T-helper 1 cell treated with Interleukin-12 subunit alpha and Interleukin-12 subunit beta and Interleukin-4 antibody, amounts not matched to agents 30 μg/mL and 1 μg/mL, for 36 hours (primary cell): ENCODE measurements around the gene SUV39H2.
"Not testable (repeated sequence)": the region's sequence is repeated elsewhere in the genome, so short reads cannot be mapped to it uniquely, and the experiment has no call there.

Experiments
- H3K27ac Mint-ChIP-seq: one replicate; pipeline ENCODE4 v1.8.0; 2021; ENCODE audit warnings: mild to moderate bottlenecking, mixed read lengths
- H3K27me3 Mint-ChIP-seq: one replicate; pipeline ENCODE4 v1.8.0; 2021; ENCODE audit warnings: low read depth, mixed read lengths
- H3K36me3 Mint-ChIP-seq: one replicate; pipeline ENCODE4 v1.8.0; 2021; ENCODE audit warnings: low read depth, mixed read lengths
- H3K4me1 Mint-ChIP-seq: one replicate; pipeline ENCODE4 v1.8.0; 2021; ENCODE audit warnings: low read depth, mixed read lengths
- H3K4me3 Mint-ChIP-seq: one replicate; pipeline ENCODE4 v1.8.0; 2021; ENCODE audit warnings: mild to moderate bottlenecking, moderate library complexity, mixed read lengths
- H3K9me3 Mint-ChIP-seq: one replicate; pipeline ENCODE4 v1.8.0; 2021; ENCODE audit warnings: mixed read lengths

The SUV39H2 gene

DNA sequence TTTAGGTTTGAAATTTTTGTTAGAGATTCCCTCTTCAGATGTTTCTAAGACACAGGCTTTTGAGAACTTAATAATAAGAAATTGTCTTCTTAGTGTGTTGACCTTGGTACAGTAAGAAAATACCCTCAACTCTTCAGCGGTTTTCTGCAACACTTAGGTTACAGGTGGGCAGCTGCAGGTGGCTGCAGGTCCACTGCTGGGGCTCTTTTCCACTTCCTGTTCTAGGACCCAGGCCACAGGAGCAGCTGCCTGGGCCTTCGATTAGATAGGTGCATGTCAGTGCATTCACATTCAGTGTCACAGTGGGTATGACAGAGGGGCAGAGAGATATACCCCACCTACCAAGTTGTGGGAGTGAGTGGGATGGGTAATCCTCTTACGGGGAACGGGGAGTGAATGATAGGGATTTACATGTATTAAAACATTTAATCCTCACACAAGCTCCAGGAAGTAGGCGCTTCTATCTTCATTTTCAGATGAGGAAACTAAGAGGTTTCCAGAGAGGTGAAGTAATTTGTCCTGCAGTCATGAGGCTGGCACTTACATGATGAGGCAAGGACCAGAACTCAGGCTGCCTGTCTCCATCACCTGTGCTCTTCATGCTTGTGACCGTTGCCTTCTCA is 20.2 kb upstream of the SUV39H2 start:
- H3K27ac Mint-ChIP-seq, result no peak overlapping the region
- H3K36me3 Mint-ChIP-seq, result peaks cover 30% of the 10 kb centered on the region
- no peak overlapping the region for H3K4me3 Mint-ChIP-seq
- H3K27me3 Mint-ChIP-seq, result no peaks in the 10 kb centered on the region
- peaks cover 3% of the 10 kb centered on the region for H3K4me1 Mint-ChIP-seq
- H3K9me3 Mint-ChIP-seq, result no peaks in the 10 kb centered on the region

DNA sequence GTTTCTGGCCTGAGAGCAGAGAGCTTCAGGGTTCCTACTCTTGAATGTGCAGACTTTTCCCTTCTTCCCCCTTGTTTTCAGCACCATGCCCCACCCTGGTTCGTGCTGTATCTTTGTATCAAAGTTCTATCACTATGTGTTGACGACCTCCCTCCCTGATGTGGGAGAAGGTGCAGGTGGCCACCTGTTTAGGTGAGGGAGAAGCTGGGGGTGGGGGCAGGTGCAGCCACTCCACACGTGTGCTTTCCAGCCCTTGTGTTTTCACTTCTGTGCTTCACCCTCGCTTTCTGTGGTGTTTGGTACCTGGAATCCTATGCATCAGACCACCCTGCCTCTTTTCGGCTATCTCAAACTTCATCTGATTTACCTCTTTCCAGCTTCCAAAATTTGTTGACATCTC is 19.6 kb upstream of the SUV39H2 start:
- Mint-ChIP-seq H3K9me3 (no peaks in the 10 kb centered on the region), H3K27me3 (no peaks in the 10 kb centered on the region), H3K4me3 (no peak overlapping the region), H3K4me1 (peaks cover 3% of the 10 kb centered on the region), H3K36me3 (peaks cover 32% of the 10 kb centered on the region), H3K27ac (no peak overlapping the region)

DNA sequence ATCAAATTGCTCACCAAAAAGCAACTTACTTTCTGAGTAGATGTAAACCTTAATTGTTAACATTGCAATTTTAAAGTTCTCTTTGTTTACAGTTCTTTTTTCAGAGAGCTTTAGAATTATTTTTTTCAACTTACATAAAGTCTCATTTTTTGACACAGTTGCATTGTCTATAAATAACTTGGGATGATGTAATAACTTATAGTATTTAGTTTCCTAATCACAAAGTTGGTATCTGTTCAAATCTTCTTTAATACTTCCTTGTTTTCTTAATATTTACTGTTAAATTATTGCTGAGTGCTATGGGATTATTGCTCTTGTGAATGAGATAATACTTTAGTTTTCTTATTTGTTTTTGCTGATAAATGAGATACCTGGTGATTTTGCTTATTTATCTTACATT is 18.9 kb upstream of the SUV39H2 start:
- Mint-ChIP-seq H3K27me3 (no peaks in the 10 kb centered on the region), H3K4me1 (peaks cover 3% of the 10 kb centered on the region), H3K4me3 (no peak overlapping the region), H3K27ac (no peak overlapping the region), H3K36me3 (peaks cover 34% of the 10 kb centered on the region), H3K9me3 (no peaks in the 10 kb centered on the region)

DNA sequence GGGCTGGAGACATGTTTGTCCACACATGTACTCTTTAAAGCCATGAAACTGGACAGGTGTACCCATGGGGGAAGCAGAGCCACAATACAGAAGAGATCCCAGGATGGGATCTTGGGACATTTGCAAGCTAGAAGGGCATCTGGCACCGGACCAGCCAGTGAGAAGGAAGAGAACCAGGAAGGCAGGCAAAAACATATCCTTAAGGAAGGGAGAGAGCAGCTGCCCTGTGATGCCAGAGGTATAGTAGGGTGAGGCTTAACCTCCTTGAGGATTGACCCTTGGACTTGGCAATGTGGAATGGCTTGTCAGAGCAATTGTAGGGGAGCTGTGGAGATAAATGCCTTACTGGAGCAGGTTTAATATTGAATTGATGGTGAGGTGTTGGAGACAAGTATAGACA is 17.9 kb upstream of the SUV39H2 start:
- no peak overlapping the region for H3K4me3 Mint-ChIP-seq
- no peaks in the 10 kb centered on the region for H3K9me3 Mint-ChIP-seq
- no peak overlapping the region for H3K27ac Mint-ChIP-seq
- peaks cover 35% of the 10 kb centered on the region for H3K36me3 Mint-ChIP-seq
- no peaks in the 10 kb centered on the region for H3K27me3 Mint-ChIP-seq
- peaks cover 3% of the 10 kb centered on the region for H3K4me1 Mint-ChIP-seq

DNA sequence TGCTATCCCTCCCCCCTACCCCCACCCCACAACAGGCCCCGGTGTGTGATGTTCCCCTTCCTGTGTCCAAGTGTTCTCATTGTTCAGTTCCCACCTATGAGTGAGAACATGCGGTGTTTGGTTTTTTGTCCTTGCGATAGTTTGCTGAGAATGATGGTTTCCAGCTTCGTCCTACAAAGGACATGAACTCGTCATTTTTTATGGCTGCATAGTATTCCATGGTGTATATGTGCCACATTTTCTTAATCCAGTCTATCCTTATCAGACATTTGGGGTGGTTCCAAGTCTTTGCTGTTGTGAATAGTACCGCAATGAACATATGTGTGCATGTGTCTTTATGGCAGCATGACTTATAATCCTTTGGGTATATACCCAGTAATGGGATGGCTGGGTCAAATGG is 14.2 kb upstream of the SUV39H2 start:
- H3K4me3 Mint-ChIP-seq, H3K27ac Mint-ChIP-seq, H3K4me1 Mint-ChIP-seq, H3K9me3 Mint-ChIP-seq, H3K27me3 Mint-ChIP-seq: not testable (repeated sequence)
- peaks cover 30% of the 10 kb centered on the region for H3K36me3 Mint-ChIP-seq

DNA sequence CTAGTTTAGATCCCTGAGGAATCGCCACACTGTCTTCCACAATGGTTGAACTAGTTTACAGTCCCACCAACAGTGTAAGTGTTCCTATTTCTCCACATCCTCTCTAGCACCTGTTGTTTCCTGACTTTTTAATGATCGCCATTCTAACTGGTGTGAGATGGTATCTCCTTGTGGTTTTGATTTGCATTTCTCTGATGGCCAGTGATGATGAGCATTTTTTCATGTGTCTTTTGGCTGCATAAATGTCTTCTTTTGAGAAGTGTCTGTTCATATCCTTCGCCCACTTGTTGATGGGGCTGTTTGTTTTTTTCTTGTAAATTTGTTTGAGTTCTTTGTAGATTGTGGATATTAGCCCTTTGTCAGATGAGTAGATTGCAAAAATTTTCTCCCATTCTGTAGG is 13.8 kb upstream of the SUV39H2 start:
- H3K4me1 Mint-ChIP-seq, H3K4me3 Mint-ChIP-seq, H3K27ac Mint-ChIP-seq, H3K9me3 Mint-ChIP-seq, H3K27me3 Mint-ChIP-seq: not testable (repeated sequence)
- H3K36me3 Mint-ChIP-seq, result peaks cover 31% of the 10 kb centered on the region

DNA sequence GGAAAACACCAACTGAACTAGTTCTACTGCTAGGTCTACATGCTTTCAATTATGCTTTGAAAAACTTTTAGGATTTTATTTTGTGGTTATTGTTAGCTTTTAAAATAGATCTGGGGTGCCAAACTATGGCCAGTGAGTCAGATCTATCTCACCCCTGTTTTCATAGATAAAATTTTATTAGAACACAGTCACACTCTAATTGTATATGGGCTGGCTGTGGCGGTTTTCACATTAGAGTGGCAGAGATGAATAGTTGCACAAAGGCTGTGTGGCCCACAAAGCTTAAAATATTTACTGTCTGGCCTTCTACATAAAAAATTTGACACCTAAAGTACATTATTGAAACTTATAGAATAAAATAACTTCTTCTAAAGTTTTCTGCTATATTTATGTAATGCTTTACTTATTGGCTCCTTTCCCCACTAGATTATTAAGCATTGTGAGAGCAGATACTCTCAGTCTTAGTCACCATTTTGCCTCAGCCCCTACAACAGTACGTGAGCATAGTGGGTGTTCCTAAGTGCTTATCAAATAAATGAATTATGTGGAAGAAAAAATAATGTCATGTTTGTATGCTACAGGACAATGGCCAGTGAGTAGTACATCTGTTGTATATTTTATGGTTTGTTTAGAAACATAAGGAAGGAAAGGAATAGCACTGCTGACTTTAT is 5.4 kb upstream of the SUV39H2 start:
- peaks cover 8% of the 10 kb centered on the region for H3K36me3 Mint-ChIP-seq
- peaks cover 14% of the 10 kb centered on the region for H3K4me1 Mint-ChIP-seq
- H3K27ac Mint-ChIP-seq, result no peak overlapping the region
- no peaks in the 10 kb centered on the region for H3K27me3 Mint-ChIP-seq
- no peaks in the 10 kb centered on the region for H3K9me3 Mint-ChIP-seq
- H3K4me3 Mint-ChIP-seq, result no peak overlapping the region

DNA sequence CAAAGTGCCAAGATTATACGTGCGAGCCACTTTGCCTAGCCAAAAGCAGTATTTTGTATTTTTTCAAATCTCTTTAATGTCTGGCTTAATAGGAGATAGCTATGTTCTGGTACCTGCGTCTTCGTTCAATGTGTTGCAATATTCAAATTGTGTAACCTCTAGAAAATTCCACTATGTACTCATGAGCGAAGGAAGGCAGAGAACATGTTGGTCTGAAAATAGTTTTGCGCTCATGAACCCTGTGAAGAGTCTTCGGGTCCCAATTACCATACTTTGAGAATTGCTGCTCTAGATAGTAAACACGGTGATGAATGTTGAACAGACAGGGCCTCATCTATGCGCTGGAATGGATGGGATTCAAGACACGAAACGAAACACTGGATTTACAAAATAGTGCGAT is 2.7 kb upstream of the SUV39H2 start:
- no peak overlapping the region for H3K27ac Mint-ChIP-seq
- H3K27me3 Mint-ChIP-seq, result no peaks in the 10 kb centered on the region
- H3K4me1 Mint-ChIP-seq, result peaks cover 25% of the 10 kb centered on the region
- no peaks in the 10 kb centered on the region for H3K9me3 Mint-ChIP-seq
- H3K4me3 Mint-ChIP-seq, result no peak overlapping the region
- peaks cover 3% of the 10 kb centered on the region for H3K36me3 Mint-ChIP-seq

DNA sequence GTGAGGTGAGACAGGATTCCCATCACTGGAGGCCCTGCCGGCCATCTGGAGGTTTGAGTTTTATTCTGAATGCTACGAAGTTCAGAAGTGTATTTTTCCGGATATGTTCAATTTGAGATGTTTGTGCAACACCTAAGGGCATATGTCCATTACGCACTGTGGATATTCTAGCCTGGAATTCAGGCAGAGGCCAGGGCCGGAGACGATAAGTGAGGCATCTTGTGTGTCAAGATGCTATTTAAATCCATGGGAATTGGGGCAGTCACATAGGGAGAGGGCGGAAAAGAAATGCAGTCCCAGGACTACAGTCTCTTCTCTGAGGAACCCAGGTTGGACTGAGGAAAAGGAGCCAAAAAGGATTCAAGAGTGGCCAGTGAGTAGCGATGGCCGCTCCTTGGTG is 1.9 kb upstream of the SUV39H2 start:
- Mint-ChIP-seq H3K27me3 (no peaks in the 10 kb centered on the region), H3K4me1 (peaks cover 26% of the 10 kb centered on the region), H3K4me3 (peak overlapping the region; percentile 61), H3K27ac (no peak overlapping the region), H3K36me3 (peaks cover 3% of the 10 kb centered on the region), H3K9me3 (no peaks in the 10 kb centered on the region)

DNA sequence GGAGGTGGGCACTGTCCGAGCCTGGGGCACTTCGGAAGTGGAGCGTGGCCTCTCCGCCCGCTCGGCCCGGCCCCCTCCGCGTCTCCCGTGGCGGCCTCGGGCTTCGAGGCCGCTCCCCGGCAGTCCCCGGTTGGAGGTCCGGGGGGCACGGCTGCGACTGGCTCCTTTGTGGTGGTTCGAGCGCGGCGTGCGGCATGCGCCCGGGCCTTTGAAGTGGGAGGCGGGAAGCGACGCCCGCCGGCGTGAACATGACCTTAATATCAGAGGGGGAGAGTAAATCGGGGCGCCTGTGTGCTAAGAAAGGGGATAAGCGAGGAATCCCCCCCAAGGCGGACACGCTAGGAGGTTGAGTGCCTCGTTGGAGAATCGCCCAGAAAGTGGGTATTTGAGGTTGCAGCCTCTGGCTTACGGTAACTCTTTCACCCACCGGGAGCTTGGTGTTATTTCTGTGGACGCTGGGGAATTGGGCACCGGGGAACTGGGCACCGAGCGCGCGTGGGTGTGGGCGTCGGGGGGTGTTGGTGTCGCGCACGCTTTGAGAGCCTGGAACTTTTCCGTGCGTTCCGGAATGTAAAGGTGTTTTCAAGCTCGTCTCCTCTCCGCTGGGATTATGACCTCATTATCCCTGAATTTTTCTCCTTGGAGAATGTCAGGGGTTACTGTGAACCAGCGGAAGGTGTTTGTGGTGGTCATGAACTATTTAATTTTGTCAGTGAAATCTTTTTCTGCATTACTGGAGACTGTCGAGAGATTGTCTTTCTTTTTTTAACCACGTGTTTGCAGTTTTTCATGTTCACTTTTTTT is 660 bp downstream of the SUV39H2 start:
- H3K4me3 Mint-ChIP-seq, result peak overlapping the region; percentile 87
- no peaks in the 10 kb centered on the region for H3K27me3 Mint-ChIP-seq
- H3K36me3 Mint-ChIP-seq, result peaks cover 13% of the 10 kb centered on the region
- H3K9me3 Mint-ChIP-seq, result no peaks in the 10 kb centered on the region
- H3K4me1 Mint-ChIP-seq, result peaks cover 35% of the 10 kb centered on the region
- peak overlapping the region; percentile 77 for H3K27ac Mint-ChIP-seq

DNA sequence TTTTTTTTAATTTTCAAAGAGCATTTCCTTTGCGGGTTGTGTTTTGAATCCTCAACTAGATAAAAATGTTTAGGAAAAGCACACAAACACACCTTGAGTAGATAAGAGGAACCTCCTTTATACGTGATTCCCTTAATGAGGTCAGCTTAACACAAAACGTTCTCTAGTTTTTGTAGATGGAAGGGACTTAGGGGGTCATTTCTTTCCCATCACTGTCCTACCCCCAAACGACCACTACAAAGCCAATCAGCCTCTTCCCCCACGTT is 1.2 kb downstream of the SUV39H2 start:
- Mint-ChIP-seq H3K27ac (peak overlapping the region; percentile 77), H3K4me3 (peak overlapping the region; percentile 87), H3K27me3 (no peaks in the 10 kb centered on the region), H3K9me3 (no peaks in the 10 kb centered on the region), H3K36me3 (peaks cover 13% of the 10 kb centered on the region), H3K4me1 (peaks cover 35% of the 10 kb centered on the region)

DNA sequence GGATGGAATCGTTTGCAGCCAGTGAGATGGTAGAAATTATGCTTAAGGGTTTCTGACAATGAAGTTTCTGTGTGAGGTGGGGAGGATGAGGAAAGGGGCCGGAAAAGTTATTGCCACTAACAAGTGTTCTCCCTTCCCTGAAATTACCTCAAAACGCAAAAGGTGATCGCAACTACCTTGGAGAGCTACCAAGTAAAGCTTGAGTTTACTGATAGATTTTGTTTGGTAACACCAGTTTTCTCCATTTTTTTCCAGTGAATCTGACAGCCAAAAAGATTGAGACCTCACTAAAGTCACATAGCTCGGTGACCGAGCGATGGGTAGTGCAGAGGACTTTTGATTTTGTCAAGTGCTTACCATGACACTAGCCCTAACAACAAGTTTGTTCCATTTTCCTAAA is 1.6 kb downstream of the SUV39H2 start:
- Mint-ChIP-seq H3K36me3 (peaks cover 13% of the 10 kb centered on the region), H3K4me1 (peaks cover 35% of the 10 kb centered on the region), H3K27ac (no peak overlapping the region), H3K9me3 (no peaks in the 10 kb centered on the region), H3K4me3 (peak overlapping the region; percentile 87), H3K27me3 (no peaks in the 10 kb centered on the region)

DNA sequence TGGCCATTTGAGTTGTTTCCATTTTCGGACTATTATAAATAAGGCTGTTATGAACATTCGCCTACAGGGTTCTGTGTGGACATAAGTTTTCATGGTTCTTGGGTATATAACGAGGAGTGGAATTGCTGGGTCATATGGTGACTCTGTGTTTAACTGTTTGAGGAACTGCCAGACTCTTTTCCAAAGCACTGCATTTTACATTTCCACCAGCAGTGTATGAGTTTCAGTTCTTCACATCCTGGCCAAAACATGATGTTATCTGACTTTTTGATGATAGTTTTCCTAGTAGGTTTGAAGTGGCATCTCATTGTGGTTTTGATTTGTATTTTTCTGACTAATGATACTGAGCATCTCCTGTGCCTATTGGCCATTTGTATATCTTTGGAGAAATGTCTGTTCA is 5.4 kb downstream of the SUV39H2 start:
- Mint-ChIP-seq H3K9me3 (no peaks in the 10 kb centered on the region), H3K27me3 (no peaks in the 10 kb centered on the region), H3K36me3 (peaks cover 10% of the 10 kb centered on the region), H3K4me3 (no peak overlapping the region), H3K27ac (peak overlapping the region; percentile 6), H3K4me1 (peaks cover 21% of the 10 kb centered on the region)

DNA sequence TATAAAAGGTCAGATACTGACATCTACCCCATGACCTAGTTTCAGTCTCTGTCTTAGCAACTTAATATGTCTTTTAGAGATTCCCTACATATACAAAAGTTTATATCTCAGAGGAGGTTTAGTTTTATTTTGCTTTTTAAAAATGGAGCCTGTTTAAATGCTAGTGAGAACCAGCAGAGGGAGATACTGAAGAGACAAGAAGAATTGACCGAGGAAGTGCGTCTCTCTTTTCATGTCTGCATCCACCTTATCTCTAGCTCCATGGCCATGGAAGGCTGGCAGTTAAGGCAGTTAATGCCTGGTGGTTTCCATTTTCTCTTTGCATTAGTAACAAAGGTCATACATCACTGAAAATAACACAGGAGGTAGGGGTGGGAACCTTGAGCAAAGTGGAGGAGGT is 10.7 kb downstream of the SUV39H2 start:
- Mint-ChIP-seq H3K27ac (no peak overlapping the region), H3K36me3 (peaks cover 13% of the 10 kb centered on the region), H3K27me3 (no peaks in the 10 kb centered on the region), H3K4me1 (peaks cover 11% of the 10 kb centered on the region), H3K9me3 (no peaks in the 10 kb centered on the region), H3K4me3 (no peak overlapping the region)

DNA sequence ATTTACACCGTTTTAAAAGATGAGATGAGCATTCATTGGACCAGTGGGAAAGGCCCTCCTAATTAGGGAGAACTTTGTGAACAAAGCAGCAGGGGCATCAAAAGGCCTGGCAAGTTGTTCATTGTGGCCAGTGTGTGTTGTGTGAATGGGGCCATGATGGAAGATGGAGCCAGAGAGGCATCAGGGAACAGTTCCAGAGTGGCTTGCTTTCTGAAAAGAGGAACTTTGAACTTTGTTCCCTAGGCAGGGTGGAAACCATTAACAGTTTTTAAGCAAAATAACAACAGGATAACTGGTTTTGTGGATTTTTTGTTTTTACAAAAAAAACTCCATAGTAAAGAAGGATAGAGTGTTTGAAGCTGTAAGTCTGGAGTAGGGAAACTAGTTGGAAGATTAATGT is 12.5 kb downstream of the SUV39H2 start:
- Mint-ChIP-seq H3K27ac (no peak overlapping the region), H3K36me3 (peaks cover 15% of the 10 kb centered on the region), H3K4me3 (no peak overlapping the region), H3K27me3 (no peaks in the 10 kb centered on the region), H3K4me1 (peaks cover 11% of the 10 kb centered on the region), H3K9me3 (no peaks in the 10 kb centered on the region)
